ENCODE results near the gene FAM81A.

DNA sequence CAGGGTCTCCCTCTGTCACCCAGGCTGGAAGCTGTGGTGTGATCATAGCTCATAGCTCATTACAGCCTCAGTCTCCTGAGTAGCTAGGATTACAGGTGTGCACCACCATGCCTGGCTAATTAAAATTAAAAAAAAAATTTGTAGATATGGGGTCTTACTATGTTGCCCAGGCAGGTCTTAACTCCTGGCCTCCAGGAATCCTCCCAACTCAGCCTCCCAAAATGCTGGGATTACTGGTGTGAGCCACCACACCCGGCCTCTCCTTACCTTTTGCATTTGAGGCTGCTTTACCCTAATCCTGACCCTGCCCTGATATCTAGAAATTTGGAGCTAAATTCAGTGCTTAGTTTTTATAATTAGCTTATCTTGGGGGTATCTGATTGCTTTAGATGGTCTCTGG lies 90.4 kb downstream of the FAM81A start:
- TF ChIP-seq, protein P1, sequence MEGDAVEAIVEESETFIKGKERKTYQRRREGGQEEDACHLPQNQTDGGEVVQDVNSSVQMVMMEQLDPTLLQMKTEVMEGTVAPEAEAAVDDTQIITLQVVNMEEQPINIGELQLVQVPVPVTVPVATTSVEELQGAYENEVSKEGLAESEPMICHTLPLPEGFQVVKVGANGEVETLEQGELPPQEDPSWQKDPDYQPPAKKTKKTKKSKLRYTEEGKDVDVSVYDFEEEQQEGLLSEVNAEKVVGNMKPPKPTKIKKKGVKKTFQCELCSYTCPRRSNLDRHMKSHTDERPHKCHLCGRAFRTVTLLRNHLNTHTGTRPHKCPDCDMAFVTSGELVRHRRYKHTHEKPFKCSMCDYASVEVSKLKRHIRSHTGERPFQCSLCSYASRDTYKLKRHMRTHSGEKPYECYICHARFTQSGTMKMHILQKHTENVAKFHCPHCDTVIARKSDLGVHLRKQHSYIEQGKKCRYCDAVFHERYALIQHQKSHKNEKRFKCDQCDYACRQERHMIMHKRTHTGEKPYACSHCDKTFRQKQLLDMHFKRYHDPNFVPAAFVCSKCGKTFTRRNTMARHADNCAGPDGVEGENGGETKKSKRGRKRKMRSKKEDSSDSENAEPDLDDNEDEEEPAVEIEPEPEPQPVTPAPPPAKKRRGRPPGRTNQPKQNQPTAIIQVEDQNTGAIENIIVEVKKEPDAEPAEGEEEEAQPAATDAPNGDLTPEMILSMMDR (IDR thresholded peaks at IDR 0.05): no peak
- TF ChIP-seq POLR2A (IDR thresholded peaks at IDR 0.05): no peak

Measured in heart left ventricle (tissue), 13 donors.